ENCODE results near the gene CCDC63.
A peak's percentile ranks its signal among the peaks of the same experiment; 100 is the strongest.

Gene CCDC63

DNA sequence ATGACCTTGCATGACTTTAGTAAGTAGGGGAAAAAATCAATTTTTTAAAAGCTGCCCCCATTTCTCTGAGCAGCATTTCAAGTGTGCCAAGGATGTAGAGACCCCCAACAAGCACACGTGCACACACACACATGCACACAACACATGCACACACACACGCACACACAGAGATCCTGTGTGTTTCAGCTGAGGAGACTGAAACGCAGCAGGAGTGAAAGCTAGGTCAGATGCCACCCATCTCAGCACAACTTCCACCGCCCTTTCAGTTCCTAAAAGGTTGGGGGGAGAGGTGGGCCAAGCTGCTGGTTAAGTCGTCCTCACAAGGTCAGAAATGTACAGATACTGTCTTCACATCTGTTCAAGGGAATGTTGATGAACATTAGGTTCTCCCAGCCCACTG is 59.7 kb downstream of the CCDC63 start:
- DNase-seq (ENCODE audit: low read depth), result no peak
- no peak overlapping the region for H3K4me3 ChIP-seq (ENCODE audit: low read length)
- TF ChIP-seq, protein P1, sequence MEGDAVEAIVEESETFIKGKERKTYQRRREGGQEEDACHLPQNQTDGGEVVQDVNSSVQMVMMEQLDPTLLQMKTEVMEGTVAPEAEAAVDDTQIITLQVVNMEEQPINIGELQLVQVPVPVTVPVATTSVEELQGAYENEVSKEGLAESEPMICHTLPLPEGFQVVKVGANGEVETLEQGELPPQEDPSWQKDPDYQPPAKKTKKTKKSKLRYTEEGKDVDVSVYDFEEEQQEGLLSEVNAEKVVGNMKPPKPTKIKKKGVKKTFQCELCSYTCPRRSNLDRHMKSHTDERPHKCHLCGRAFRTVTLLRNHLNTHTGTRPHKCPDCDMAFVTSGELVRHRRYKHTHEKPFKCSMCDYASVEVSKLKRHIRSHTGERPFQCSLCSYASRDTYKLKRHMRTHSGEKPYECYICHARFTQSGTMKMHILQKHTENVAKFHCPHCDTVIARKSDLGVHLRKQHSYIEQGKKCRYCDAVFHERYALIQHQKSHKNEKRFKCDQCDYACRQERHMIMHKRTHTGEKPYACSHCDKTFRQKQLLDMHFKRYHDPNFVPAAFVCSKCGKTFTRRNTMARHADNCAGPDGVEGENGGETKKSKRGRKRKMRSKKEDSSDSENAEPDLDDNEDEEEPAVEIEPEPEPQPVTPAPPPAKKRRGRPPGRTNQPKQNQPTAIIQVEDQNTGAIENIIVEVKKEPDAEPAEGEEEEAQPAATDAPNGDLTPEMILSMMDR (IDR thresholded peaks at IDR 0.05; ENCODE audit: insufficient read depth, low read depth, low read length, missing control alignments), result no peak

- TF ChIP-seq, protein P1 (IDR thresholded peaks at IDR 0.05; ENCODE audit: insufficient read depth, low read depth, low read length, missing control alignments), result no peak
- no peak overlapping the region for H3K4me3 ChIP-seq (ENCODE audit: low read length)
- DNase-seq (ENCODE audit: low read depth), result peak; percentile 12
Observed at GRCh38 chr12:110906985-110907384, 60.2 kb downstream of the CCDC63 start.

- TF ChIP-seq, protein P1 (IDR thresholded peaks at IDR 0.05; ENCODE audit: insufficient read depth, low read depth, low read length, missing control alignments), result no peak
- DNase-seq (ENCODE audit: low read depth), result no peak
- no peak overlapping the region for H3K4me3 ChIP-seq (ENCODE audit: low read length)
Observed at GRCh38 chr12:110907583-110907982, 60.8 kb downstream of the CCDC63 start.

DNA sequence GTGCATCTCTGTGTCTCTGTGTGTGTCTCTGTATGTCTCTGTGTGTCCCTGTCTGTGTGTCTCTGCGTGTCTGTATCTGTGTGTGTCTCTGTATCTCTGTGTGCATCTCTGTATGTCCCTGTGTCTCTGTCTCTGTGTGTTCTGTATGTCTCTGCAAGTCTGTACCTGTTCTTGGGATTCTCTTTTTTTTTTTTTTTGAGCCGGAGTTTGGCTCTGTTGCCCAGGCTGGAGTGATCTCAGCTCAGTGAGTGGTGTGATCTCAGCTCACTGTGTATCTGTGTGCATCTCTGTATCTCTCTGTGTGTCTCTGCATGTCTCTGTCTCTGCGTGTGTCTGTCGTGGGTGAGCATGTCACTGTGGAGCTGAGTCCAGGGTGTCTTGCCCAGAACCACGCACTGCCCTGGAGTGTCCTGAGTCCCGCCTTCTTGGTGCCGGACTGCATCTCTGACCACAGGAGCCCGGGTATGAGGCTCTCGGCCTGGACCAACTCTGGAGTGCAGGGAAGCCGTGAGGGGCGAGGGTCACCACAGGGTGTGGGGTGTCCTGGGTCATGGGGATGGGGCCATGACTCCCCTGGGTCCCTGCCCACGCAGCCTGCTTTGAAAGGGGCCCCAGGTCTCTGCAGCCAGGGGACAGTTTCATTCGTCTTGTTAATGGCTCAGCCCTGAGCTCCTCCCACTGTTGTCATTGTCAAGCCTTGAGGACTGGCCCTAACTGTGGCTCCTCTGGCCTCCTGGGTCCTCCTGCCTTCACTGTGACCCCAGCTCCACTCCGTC is 61.8 kb downstream of the CCDC63 start:
- TF ChIP-seq, protein P1 (IDR thresholded peaks at IDR 0.05; ENCODE audit: insufficient read depth, low read depth, low read length, missing control alignments), result no peak
- no peak overlapping the region for H3K4me3 ChIP-seq (ENCODE audit: low read length)
- peak; percentile 57 for DNase-seq (ENCODE audit: low read depth)

DNA sequence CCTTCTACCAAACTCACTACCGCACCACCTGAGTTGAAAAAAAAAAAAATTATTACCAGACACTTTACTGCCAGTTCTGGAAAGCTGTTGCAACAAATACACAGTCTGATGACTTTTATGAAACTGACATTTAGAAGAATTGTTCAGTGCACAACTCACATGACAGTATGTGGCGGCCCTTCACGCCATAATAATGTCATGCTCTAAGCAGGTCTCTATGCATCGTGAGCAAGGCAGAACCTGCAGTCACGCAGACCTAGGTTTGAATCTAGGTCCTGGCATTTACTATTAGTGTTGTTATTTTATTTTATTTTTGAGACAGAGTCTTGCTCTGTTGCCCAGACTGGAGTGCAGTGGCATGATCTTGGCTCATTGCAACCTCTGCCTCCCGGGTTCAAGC is 65.5 kb downstream of the CCDC63 start:
- DNase-seq (ENCODE audit: low read depth), result no peak
- no peak overlapping the region for H3K4me3 ChIP-seq (ENCODE audit: low read length)
- TF ChIP-seq, protein P1 (IDR thresholded peaks at IDR 0.05; ENCODE audit: insufficient read depth, low read depth, low read length, missing control alignments), result no peak

GRCh38 chr12:110913119-110914056 is 66.6 kb downstream of the CCDC63 start:
- no peak overlapping the region for H3K4me3 ChIP-seq (ENCODE audit: low read length)
- DNase-seq (ENCODE audit: low read depth), result no peak
- TF ChIP-seq, protein P1 (IDR thresholded peaks at IDR 0.05; ENCODE audit: insufficient read depth, low read depth, low read length, missing control alignments), result no peak

Measured in epithelial cell of esophagus (primary cell).